Duodenal mucosa (tissue), 2 donors: ENCODE measurements around the gene PLXNC1.

Experiments used
- H3K27ac ChIP-seq: one replicate; pipeline ENCODE4 v1.7.0; 2013; ENCODE audit warnings: low read depth, low read length
- H3K27me3 ChIP-seq, 2 donors: one replicate each; pipeline ENCODE4 v1.7.0; 2013; ENCODE audit warnings: low read length in 2 of 2, control low read depth in 1 of 2; ENCODE audit not compliant: insufficient read depth in 2 of 2, control insufficient read depth in 1 of 2
- H3K36me3 ChIP-seq, 2 donors: one replicate each; pipeline ENCODE4 v1.7.0; 2013; ENCODE audit warnings: low read length in 2 of 2, control low read depth in 1 of 2; ENCODE audit not compliant: insufficient read depth in 2 of 2, control insufficient read depth in 1 of 2
- H3K4me1 ChIP-seq, 2 donors: one replicate each; pipeline ENCODE4 v1.7.0; 2013; ENCODE audit warnings: low read length in 2 of 2, control low read depth in 1 of 2; ENCODE audit not compliant: insufficient read depth in 2 of 2, control insufficient read depth in 1 of 2
- H3K4me3 ChIP-seq, 2 donors: one replicate each; pipeline ENCODE4 v1.7.0; 2013; ENCODE audit warnings: low read length in 2 of 2, low read depth in 1 of 2
- H3K9ac ChIP-seq, 2 donors: one replicate each; pipeline ENCODE4 v1.7.0; 2013; ENCODE audit warnings: low read length in 2 of 2, low read depth in 1 of 2
- H3K9me3 ChIP-seq, 2 donors: one replicate each; pipeline ENCODE4 v1.7.0; 2013; ENCODE audit warnings: low read length in 2 of 2, control low read depth in 1 of 2; ENCODE audit not compliant: control insufficient read depth in 1 of 2

Gene PLXNC1

DNA sequence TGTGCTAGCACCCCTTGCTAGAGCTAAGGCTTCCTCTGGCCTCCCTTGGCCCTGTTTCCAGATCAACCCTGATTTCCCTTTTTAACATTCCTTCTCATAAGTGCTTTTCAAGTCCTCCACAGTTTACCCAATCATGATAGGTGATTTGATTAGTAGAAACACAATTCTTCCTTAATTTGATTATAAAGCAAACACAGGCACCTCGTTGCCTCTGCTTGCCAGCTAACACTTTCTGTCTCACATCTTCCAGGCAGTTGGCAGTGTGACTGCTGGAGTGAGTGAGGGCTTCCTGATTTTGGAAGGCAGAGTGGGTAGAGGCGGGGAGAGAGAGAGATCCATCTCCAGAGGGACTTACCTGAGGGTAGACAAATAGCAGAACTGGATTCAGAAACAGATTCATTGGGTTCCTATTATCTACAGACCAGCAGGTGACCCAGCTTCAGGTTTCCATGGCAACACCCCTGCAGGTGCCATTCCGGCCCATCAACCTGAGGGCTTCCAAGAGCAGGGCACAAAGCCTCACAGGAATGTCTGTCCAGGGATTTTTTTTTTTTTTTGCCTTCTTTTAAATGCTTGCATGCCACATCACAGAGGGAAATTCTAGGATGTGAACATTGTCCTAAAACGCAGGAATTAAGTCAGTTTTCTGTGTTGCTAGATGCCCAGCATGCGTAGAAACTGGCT, 77.7 kb downstream of the PLXNC1 start:
- Histone ChIP-seq H3K9ac (no peak overlapping the region), H3K27me3 (no peaks in the 10 kb centered on the region), H3K4me3 (no peak overlapping the region), H3K36me3 (peaks cover 0 to 2% of the 10 kb centered on the region in 2 donors), H3K4me1 (no peaks in the 10 kb centered on the region), H3K27ac (no peak overlapping the region), H3K9me3 (no peaks in the 10 kb centered on the region)

DNA sequence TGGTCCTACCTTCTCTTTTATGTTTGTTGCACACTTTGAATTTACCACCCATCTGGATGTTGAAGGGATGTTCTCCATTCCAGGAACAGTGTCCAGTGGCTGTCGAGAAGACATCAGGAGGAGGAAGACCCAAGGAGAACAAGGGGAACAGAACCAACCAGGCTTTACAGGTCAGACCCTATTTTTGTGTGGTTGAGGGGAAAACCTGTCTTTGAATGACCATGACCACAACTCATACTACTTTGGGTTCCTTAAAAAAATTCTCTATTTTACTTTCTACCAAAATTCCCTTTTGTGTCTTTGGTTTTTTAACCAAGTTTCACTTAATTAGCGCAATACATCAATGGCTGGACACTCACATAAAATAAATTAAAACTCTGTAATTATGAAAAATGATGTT, 78.7 kb downstream of the PLXNC1 start:
- Histone ChIP-seq H3K27me3 (no peaks in the 10 kb centered on the region), H3K9me3 (no peaks in the 10 kb centered on the region), H3K4me1 (no peaks in the 10 kb centered on the region), H3K9ac (no peak overlapping the region), H3K27ac (no peak overlapping the region), H3K36me3 (peaks cover 0 to 2% of the 10 kb centered on the region in 2 donors), H3K4me3 (no peak overlapping the region)

DNA sequence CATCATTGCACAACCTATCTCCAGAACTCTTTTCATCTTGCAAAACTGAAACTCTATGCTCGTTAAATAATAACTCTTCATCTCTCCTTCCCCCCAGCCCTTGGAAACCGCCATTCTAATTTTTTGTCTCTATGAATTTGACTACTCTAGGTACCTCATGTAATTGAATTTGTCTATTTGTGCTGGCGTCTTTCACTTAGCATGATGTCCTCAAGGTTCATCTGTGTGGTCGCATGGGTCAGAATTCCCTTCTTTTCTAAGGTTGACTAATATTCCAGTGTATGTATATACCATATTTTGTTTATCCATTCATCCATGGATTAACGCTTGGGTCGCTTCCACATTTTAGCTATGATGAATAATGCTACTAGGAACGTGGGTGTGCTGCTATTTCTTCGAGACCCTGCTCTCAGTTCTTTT, 80.1 kb downstream of the PLXNC1 start:
- no peak overlapping the region for H3K27ac ChIP-seq
- peaks cover 0 to 2% of the 10 kb centered on the region in 2 donors for H3K36me3 ChIP-seq
- no peak overlapping the region for H3K4me3 ChIP-seq
- no peaks in the 10 kb centered on the region for H3K27me3 ChIP-seq
- no peaks in the 10 kb centered on the region for H3K9me3 ChIP-seq
- H3K4me1 ChIP-seq: no peaks in the 10 kb centered on the region
- no peak overlapping the region for H3K9ac ChIP-seq

DNA sequence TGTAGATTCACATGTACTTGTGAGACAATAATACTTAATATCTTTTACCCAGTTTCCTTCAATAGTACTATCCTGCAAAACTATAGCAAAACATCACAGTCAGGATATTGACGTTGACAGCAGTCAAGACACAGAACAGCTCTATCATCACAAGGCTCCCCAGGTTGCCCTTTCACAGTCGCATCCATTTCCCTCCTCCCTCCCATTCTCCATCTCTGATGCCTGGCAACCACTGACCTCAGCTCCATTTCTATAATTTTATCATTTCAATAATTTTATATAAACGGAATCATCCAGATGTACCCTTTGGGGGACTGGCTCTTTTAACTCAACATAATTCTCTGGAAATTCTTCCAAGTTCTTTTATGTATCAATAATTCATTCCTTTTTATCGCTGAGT, 81.5 kb downstream of the PLXNC1 start:
- no peaks in the 10 kb centered on the region for H3K27me3 ChIP-seq
- H3K4me3 ChIP-seq: no peak overlapping the region
- H3K36me3 ChIP-seq: no peaks in the 10 kb centered on the region
- no peak overlapping the region for H3K27ac ChIP-seq
- H3K9ac ChIP-seq: no peak overlapping the region
- no peaks in the 10 kb centered on the region for H3K4me1 ChIP-seq
- H3K9me3 ChIP-seq: no peaks in the 10 kb centered on the region

DNA sequence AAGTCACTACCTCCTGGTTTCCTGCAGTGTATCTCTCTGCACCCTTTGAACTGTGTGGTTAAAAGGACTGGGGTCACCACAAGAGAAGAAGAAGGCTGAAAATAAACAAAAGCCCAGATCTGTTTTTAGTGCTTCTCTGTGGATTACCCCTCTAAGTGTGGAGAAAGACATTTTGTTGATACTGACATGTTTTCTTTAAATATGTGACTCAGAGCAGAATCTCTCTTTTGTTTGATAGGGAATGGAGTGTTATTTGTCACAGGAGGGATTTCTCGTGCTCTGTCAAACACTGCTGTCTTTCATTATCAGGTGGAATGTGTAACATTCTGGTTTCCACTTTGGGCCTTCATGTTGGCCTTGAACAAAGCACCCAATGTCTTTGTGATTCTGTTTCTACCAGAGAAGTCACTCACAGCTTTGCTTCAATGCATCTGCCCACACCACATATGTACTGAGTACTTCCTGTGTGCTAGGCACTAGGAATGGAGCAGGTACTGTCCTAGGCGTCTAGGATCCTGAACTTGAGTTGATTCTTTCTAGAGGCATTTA, 82.1 kb downstream of the PLXNC1 start:
- no peak overlapping the region for H3K27ac ChIP-seq
- H3K4me3 ChIP-seq: no peak overlapping the region
- no peaks in the 10 kb centered on the region for H3K4me1 ChIP-seq
- no peaks in the 10 kb centered on the region for H3K27me3 ChIP-seq
- H3K36me3 ChIP-seq: no peaks in the 10 kb centered on the region
- no peak overlapping the region for H3K9ac ChIP-seq
- H3K9me3 ChIP-seq: no peaks in the 10 kb centered on the region

DNA sequence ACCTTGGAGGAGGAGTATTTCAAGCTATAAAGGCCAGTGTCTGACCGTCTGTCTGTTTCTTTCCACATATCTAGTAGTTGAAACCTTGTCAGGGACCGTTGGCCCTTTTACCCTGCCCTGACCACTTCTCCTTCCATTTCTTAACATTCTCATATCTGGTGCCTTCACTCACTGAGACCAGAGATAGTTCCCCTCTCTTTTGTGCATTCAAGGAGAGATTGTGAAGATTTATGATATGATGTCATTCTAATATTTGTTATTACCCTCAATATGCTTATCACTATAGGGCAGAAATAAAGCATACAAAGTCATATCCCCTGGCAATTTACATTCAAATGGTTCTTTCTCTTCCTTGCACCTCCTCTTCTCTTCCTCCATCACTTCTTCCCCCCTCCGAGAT, 83.3 kb downstream of the PLXNC1 start:
- Histone ChIP-seq H3K27ac (no peak overlapping the region), H3K27me3 (no peaks in the 10 kb centered on the region), H3K9ac (no peak overlapping the region), H3K9me3 (no peaks in the 10 kb centered on the region), H3K4me3 (no peak overlapping the region), H3K36me3 (no peaks in the 10 kb centered on the region), H3K4me1 (no peaks in the 10 kb centered on the region)

DNA sequence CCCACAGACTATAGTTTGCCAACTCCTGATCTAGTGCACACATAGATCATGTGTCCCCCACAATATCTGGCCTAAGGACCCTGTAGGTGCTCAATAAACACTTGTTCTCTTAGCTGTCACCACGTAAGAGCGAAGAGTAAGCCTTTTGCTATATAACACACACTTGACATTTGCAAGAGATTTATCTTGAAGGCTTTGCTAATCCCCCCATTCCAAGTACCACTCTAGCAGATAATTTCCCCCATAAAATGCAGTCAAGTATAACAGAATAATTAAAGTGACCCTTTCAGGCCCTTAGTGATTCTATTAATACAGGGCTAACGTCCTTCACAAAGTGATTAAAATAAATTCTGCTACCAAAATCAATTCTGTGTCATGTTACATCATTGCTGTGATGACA, 87.5 kb downstream of the PLXNC1 start:
- Histone ChIP-seq H3K36me3 (peaks cover 0 to 5% of the 10 kb centered on the region in 2 donors), H3K4me1 (peaks cover 0 to 3% of the 10 kb centered on the region in 2 donors), H3K27me3 (no peaks in the 10 kb centered on the region), H3K27ac (no peak overlapping the region), H3K9ac (no peak overlapping the region), H3K4me3 (no peak overlapping the region), H3K9me3 (no peaks in the 10 kb centered on the region)

DNA sequence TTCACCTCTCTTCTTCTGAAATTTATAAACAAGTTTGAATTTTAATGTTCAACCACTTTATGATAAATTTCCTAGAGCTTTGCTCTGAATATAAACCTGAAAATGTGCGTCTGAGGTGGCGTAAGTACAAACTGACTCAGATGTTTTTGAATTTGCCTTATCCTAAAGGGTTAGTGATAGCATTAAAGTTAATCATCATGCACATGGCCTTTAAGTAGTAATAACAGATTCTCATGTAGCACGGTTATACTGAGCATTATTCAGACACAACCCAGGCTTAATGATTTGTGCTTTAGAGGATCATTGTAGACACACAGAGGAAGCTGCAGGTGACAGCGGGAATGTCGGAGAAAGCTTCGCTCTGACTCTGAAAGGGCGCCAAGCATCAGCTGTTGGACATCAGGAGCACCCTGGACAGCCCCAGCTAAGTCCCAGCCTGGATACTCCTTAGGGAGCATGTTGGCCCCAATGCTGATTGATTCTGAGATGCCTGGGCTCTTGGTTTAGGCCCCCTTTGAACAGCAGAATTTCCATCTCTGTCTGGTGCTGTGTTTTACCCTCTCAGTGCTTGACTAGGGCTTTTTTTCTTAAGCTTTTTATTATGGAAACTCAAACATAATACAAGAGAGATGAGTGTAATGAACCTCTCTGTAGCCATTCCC, 91.1 kb downstream of the PLXNC1 start:
- H3K27ac ChIP-seq: no peak overlapping the region
- no peak overlapping the region for H3K4me3 ChIP-seq
- no peak overlapping the region for H3K9ac ChIP-seq
- H3K9me3 ChIP-seq: no peaks in the 10 kb centered on the region
- peaks cover 0 to 5% of the 10 kb centered on the region in 2 donors for H3K36me3 ChIP-seq
- H3K27me3 ChIP-seq: no peaks in the 10 kb centered on the region
- peaks cover 2 to 3% of the 10 kb centered on the region in 2 donors for H3K4me1 ChIP-seq

DNA sequence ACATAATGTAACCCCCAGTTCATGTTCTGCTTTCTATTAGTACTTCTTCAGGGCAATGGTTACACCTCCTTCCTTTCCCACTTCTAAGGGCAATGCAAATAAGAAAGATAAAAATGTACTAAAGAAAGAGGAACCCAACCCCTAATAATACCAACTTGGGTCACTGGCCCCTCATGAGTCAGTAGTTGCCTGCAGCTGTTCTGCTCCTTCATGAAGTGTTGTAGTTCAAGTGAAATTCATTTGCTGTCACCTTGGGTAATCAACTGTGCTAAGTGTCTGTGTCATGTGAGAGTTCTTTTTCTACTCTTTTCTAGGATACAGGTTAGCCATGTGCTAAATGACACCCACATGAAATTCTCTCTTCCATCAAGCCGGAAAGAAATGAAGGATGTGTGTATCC, 91.8 kb downstream of the PLXNC1 start:
- H3K27ac ChIP-seq: no peak overlapping the region
- no peaks in the 10 kb centered on the region for H3K9me3 ChIP-seq
- H3K4me1 ChIP-seq: peaks cover 3 to 9% of the 10 kb centered on the region in 2 donors
- H3K36me3 ChIP-seq: peaks cover 0 to 5% of the 10 kb centered on the region in 2 donors
- no peak overlapping the region for H3K9ac ChIP-seq
- no peaks in the 10 kb centered on the region for H3K27me3 ChIP-seq
- H3K4me3 ChIP-seq: no peak overlapping the region

DNA sequence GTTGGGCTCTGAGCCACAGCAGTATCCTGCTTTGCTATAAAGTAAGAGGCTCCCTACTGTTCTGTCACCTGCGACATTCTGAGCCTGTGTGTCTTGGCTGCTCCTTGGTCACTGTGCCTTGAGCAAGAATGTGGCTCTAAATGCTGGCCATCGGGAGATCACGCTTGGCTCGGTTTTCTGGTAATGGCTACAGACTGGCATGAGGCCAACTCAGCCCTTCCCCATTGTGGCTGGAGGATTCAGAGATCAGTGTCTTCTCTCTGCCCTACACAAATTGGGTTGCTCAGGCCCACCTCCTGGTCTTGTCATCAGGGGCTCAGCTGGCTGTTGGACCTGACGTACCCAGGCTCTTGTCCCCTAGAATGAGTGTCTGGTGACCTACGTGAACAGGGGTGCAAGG, 94.5 kb downstream of the PLXNC1 start:
- peaks cover 3 to 14% of the 10 kb centered on the region in 2 donors for H3K4me1 ChIP-seq
- no peak overlapping the region for H3K9ac ChIP-seq
- H3K9me3 ChIP-seq: no peaks in the 10 kb centered on the region
- H3K27ac ChIP-seq: no peak overlapping the region
- H3K27me3 ChIP-seq: no peaks in the 10 kb centered on the region
- no peaks in the 10 kb centered on the region for H3K36me3 ChIP-seq
- H3K4me3 ChIP-seq: no peak overlapping the region
